Calu3 (cell line): Measurements from ENCODE around the gene KIRREL3. TPM values are rescaled to one million over a fixed set of nuclear protein-coding genes. Genes with fewer than 3 reads are reported as not detected.
A peak's percentile ranks its signal among the peaks of the same experiment; 100 is the strongest.

Experiments
- BruUV-seq: library from RNA; stranded (reverse); fragments of 400-500 nt; replicated peaks from 2 replicates; lab custom pipeline; 2021; lab: Mats Ljungman, UMichigan
- CTCF ChIA-PET: fragments of 300-600 bp; sonication (Branson Sonifier 250); formaldehyde crosslinking; loops from one replicate; lab custom pipeline; 2022; ENCODE audit warnings: antibody characterized with exemption; lab: Charles Lee
- DNase-seq: peaks from one replicate; pipeline ENCODE4 v3.0.0; 2022
- H3K27ac Mint-ChIP-seq: one replicate; pipeline ENCODE4 v1.8.0; 2022; ENCODE audit warnings: mixed read lengths; ENCODE audit not compliant: unreplicated experiment
- H3K27me3 Mint-ChIP-seq: one replicate; pipeline ENCODE4 v1.8.0; 2022; ENCODE audit warnings: mixed read lengths; ENCODE audit not compliant: unreplicated experiment
- H3K36me3 Mint-ChIP-seq: one replicate; pipeline ENCODE4 v1.8.0; 2022; ENCODE audit warnings: mild to moderate bottlenecking, moderate library complexity, mixed read lengths; ENCODE audit not compliant: insufficient read depth, unreplicated experiment
- H3K4me1 Mint-ChIP-seq: one replicate; pipeline ENCODE4 v1.8.0; 2022; ENCODE audit warnings: mild to moderate bottlenecking, low read depth, mixed read lengths; ENCODE audit not compliant: unreplicated experiment
- H3K4me3 Mint-ChIP-seq: one replicate; pipeline ENCODE4 v1.8.0; 2022; ENCODE audit warnings: mild to moderate bottlenecking, low read depth, moderate library complexity, mixed read lengths; ENCODE audit not compliant: unreplicated experiment
- H3K9me3 Mint-ChIP-seq: one replicate; pipeline ENCODE4 v1.8.0; 2022; ENCODE audit warnings: low read depth, mixed read lengths; ENCODE audit not compliant: unreplicated experiment
- CTCF ChIP-seq: fragments of 200-600 bp; IDR thresholded peaks from one replicate; pipeline ENCODE4 v1.8.0; 2022; ENCODE audit warnings: antibody characterized with exemption; ENCODE audit not compliant: unreplicated experiment
- intact Hi-C: fragments of 100-400 bp; cut with micrococcal nuclease; formaldehyde crosslinking; loops from one replicate; pipeline ENCODE4 v1.10.0; 2022; ENCODE audit not compliant: unreplicated experiment
- total RNA-seq: library from RNA; stranded (reverse); gene quantifications from 2 replicates; pipeline ENCODE4 v1.2.3, GENCODE V29; 2022

Gene KIRREL3
- total RNA-seq, 1 experiment from 2014 or later = 0.26 TPM

- H3K36me3 Mint-ChIP-seq = no peaks in the 10 kb centered on the region
- CTCF ChIA-PET = no interaction called here
Observed at GRCh38 chr11:126829716-126830115, 170.9 kb downstream of the KIRREL3 start.

DNA sequence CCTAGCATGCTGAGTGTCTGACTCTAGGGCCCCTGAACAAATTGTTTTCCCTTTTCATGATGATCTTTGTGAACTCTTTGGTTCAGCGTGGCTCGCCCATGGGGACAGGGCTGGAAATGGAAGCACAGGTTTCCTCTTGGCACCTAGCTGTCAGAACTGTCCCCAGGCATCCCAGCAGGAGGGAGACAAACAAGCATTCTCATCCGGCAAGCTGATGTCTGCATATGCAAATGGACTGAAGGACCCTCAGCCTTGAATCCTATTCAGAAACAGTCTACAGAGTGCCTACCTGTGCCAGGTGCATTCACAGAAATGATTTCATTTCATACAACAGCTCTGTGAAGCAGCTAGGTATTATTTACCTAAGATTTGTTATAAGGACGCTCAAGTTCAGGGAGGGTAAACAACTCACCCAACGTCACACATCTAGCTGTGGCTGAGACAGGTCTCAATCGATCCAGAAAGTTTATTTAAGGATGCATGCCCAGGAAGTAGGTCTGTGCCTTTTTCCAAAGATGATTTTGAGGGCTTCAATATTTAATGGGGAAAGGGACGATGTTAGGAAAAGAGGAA lies 176.4 kb downstream of the KIRREL3 start:
- no peak for DNase-seq
- no peak for TF ChIP-seq CTCF
- Mint-ChIP-seq H3K27me3 (no peaks in the 10 kb centered on the region), H3K4me3 (no peak overlapping the region), H3K4me1 (peaks cover 10% of the 10 kb centered on the region), H3K27ac (peak overlapping the region; percentile 68), H3K36me3 (no peaks in the 10 kb centered on the region), H3K9me3 (peaks cover 5% of the 10 kb centered on the region)
- no TSS peak for BruUV-seq
- CTCF ChIA-PET = no interaction called here
- intact Hi-C loops = no loop called here

More at GRCh38 chr11:126829716-126830115, 170.9 kb downstream of the KIRREL3 start:
- peaks cover under 1% of the 10 kb centered on the region for H3K4me1 Mint-ChIP-seq
- H3K27ac Mint-ChIP-seq = no peak overlapping the region
- intact Hi-C loops = no loop called here
- BruUV-seq = no TSS peak
- no peak for DNase-seq
- H3K4me3 Mint-ChIP-seq = no peak overlapping the region
- H3K9me3 Mint-ChIP-seq = no peaks in the 10 kb centered on the region
- H3K27me3 Mint-ChIP-seq = no peaks in the 10 kb centered on the region
- no peak for TF ChIP-seq CTCF

GRCh38 chr11:126823274-126823673 lies 177.3 kb downstream of the KIRREL3 start:
- intact Hi-C loops = no loop called here
- DNase-seq = no peak
- CTCF ChIA-PET = no interaction called here
- TF ChIP-seq CTCF = no peak
- no peak overlapping the region for H3K27ac Mint-ChIP-seq
- H3K4me1 Mint-ChIP-seq = peaks cover 11% of the 10 kb centered on the region
- H3K27me3 Mint-ChIP-seq = no peaks in the 10 kb centered on the region
- no peaks in the 10 kb centered on the region for H3K36me3 Mint-ChIP-seq
- no TSS peak for BruUV-seq
- H3K4me3 Mint-ChIP-seq = no peak overlapping the region
- H3K9me3 Mint-ChIP-seq = peaks cover 5% of the 10 kb centered on the region

DNA sequence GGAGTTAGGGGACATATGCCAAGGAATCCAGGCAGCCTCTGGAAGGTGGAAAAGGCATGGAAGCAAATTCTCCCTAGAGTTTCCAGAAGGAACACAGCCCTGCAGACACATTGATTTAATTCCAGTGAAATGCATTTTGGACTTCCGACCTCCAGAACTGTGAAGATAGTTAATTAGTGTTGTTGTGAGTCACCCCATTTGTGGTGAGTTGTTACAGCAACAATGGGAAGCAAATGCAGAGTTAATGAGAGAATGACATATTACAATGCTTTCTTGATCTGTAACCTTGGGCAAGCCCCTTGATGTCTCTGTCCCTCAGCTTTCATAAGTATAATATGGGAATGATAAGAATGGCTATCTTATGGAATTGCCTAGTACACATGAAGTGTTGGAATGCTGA lies 178.7 kb downstream of the KIRREL3 start:
- no TSS peak for BruUV-seq
- DNase-seq = no peak

More for the DNA sequence above, 178.7 kb downstream of the KIRREL3 start:
- no peak for TF ChIP-seq CTCF
- Mint-ChIP-seq H3K4me3 (no peak overlapping the region), H3K36me3 (peaks cover 2% of the 10 kb centered on the region), H3K9me3 (peaks cover 6% of the 10 kb centered on the region), H3K4me1 (peaks cover 25% of the 10 kb centered on the region), H3K27me3 (no peaks in the 10 kb centered on the region), H3K27ac (no peak overlapping the region)
- CTCF ChIA-PET = no interaction called here
- intact Hi-C loops = no loop called here
